Measurements from ENCODE around the gene NEU4.
"Not testable (repeated sequence)": the region's sequence is repeated elsewhere in the genome, so short reads cannot be mapped to it uniquely, and the experiment has no call there.

NEU4 gene

DNA sequence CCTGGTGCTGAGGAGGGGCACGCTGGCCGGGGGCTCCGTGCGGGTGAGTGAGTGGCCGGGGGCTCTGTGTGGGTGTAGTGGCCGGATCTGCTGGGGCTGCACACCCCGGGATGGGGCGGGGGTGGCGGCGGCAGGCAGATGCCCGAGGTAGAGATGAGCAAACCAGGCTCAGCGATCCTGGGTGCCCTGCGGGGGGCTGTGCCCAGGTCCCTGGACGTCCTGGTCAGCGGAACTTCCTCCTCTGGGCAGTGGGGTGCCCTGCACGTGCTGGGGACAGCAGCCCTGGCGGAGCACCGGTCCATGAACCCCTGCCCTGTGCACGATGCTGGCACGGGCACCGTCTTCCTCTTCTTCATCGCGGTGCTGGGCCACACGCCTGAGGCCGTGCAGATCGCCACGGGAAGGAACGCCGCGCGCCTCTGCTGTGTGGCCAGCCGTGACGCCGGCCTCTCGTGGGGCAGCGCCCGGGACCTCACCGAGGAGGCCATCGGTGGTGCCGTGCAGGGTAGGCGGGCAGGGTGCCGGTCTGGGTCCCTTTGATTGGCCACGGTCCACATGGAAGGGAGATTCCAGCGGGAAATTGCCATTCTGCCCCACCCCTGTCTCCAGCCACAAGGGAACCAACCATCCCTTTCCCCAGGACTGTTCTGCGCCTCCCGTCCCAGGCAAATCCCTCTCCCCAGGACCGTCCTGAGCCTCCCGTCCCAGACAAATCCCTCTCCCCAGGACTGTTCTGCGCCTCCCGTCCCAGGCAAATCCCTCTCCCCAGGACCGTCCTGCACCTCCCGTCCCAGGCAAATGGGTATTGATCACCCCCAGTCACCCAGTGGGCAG is 5.9 kb downstream of the NEU4 start:
- DNase-seq = no peak

DNA sequence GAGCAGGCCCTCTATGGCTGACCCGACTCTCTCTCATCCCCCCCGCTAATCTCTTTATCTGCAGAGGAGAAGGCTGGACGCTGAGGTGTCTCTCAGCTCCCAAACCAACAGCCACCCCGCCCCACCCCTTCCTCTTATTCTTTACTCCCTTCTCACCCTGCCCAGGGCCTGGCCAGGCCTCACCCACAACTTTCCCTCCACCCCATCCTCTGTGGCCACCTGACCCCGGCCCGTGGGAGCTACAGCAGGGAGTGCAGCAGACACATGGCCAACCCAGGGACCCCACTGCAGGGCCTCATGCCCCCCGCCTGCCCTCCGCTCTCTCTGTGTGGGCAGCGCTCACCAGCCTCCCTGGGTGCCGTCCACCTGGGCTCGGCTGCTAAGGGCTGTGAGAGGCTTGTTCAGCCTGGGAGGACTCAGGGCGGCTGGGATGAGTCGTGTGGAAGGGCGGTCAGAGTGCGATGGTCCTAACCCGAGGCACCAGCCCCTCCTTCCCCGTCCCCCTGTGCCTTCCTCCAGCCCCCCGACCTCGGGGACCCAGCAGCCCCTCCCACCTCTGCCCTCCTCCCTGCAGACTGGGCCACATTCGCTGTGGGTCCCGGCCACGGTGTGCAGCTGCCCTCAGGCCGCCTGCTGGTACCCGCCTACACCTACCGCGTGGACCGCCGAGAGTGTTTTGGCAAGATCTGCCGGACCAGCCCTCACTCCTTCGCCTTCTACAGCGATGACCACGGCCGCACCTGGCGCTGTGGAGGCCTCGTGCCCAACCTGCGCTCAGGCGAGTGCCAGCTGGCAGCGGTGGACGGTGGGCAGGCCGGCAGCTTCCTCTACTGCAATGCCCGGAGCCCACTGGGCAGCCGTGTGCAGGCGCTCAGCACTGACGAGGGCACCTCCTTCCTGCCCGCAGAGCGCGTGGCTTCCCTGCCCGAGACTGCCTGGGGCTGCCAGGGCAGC is 6.8 kb downstream of the NEU4 start:
- no peak for DNase-seq

DNA sequence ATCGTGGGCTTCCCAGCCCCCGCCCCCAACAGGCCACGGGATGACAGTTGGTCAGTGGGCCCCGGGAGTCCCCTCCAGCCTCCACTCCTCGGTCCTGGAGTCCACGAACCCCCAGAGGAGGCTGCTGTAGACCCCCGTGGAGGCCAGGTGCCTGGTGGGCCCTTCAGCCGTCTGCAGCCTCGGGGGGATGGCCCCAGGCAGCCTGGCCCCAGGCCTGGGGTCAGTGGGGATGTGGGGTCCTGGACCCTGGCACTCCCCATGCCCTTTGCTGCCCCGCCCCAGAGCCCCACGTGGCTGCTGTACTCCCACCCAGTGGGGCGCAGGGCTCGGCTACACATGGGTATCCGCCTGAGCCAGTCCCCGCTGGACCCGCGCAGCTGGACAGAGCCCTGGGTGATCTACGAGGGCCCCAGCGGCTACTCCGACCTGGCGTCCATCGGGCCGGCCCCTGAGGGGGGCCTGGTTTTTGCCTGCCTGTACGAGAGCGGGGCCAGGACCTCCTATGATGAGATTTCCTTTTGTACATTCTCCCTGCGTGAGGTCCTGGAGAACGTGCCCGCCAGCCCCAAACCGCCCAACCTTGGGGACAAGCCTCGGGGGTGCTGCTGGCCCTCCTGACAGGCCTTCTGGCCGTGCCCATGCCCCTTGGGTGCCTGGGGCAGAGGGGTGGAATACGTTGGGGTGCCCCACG is 7.6 kb downstream of the NEU4 start:
- no peak for DNase-seq

DNA sequence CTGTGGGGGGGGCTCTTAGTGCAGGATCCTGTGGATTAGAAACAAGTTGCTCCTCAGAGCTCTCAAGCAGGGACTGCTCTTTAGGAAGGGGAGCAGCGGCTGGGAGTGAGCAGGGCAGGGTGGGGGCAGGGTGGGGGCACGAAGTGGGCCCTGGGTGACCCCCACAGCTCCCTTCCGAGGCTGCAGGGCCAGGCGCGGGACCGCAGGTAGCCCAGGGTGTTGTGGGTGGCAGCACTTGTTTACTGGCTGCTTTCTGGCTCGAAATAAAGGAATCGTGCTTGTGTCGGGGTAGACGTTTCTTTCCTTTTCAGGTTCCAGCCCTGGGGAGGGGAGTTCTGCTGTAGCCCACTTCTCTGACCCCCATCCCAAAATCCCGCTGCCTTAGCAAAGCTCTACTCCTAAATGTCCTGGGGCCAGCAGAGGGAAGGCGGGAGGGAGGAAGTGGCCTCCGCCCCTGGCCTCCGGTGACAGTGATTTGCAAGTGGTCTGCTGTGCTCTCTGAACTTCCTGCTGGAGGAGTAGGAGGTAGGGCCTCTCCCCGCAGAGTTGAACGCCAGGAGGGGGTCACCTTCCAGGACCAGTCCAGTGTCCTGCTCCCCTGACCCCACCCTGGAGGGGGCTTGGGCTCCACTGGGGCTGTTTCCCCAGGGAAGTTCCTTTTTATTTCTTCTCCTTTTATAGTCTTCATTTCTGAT is 8.3 kb downstream of the NEU4 start:
- no peak for DNase-seq

DNA sequence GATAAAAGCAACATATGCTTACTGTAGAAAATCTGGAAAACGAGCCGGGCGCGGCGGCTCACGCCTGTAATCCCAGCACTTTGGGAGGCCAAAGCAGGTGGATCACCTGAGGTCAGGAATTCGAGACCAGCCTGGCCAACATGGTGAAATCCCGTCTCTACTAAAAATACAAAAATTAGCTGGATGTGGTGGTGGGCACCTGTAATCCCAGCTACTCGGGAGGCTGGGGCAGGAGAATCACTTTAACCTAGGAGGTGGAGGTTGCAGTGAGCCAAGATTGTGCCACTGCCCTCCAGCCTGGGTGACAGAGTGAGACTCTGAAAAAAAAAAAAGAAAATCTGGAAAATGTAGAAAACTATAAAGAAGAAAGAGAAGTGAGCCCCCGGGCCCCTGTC is 8.8 kb downstream of the NEU4 start:
- not testable (repeated sequence) for DNase-seq

DNA sequence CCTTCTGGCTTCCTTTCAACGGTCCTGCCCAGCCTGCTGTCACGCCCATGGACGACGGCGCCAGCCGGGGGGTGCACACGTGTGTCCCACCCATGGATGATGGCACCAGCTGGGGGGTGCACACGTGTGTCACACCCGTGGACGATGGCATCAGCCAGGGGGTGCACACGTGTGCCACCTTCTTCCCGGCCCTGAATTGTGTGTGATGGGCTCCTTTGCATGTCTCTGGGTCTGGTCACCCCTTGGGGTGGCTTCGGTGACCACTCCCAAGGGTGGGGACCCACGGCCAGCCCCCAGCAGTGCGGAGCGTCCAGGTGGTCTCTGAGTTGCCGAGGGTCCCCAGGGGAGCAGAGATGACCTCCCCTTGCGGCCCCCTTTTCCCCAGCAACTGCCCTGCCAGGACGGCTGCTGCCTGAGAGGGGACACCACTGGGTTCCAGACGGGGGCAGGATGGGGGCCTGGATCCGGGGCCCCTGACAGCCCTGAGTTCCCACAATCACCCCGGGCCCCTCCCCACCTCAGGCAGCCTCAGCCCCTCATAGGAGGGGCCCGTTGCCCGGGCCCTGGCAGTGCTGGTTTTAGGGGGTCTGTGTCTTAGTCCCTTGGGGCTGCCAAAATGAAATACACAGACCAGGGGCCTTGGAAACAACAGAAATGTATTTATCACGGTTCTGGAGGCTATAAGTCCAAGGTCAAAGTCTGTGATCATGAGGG is 9.4 kb downstream of the NEU4 start:
- no peak for DNase-seq

DNA sequence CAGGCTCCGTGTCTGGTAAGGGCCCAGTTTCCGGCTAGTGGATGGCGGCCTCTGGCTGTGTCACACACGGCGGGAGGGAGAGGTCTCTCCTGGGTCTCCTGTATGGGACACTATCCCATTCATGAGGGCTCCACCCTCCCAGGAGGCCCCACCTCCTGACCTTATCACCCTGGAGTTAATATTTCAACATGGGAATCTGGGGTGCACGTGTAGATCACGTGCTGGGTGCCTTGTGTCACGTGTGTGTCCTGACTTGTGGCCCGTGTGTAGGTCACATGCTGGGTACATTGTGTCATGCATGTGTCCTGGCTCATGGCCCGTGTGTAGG is 9.9 kb downstream of the NEU4 start:
- DNase-seq = no peak

DNA sequence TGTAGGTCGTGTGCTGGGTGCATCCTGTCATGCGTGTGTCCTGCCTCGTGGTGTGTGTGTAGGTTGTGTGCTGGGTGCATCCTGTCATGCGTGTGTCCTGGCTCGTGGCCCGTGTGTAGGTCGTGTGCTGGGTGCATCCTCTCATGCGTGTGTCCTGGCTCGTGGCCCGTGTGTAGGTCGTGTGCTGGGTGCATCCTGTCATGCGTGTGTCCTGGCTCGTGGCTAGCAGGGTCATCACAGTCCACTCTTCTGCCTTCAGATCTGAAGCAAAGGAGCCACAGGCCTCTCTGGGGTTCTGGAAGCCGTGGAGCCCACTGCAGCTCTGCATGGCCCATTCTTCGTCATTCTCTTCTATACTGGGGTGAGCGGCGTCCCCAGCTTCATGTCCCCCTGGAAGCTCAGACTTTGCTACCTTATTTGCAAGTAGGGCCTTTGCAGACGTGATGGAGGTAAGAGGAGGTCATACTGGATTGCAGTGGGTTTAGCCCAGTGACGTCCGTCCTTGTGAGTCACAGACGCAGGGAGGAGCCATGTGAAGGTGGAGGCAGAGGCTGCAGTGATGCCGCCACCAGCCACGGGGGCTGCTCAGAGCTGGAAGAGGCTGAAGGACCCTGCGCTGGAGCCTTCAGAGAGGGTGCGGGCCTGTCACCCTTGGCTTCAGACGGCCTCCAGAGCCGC is 11.1 kb downstream of the NEU4 start:
- not testable (repeated sequence) for DNase-seq

DNA sequence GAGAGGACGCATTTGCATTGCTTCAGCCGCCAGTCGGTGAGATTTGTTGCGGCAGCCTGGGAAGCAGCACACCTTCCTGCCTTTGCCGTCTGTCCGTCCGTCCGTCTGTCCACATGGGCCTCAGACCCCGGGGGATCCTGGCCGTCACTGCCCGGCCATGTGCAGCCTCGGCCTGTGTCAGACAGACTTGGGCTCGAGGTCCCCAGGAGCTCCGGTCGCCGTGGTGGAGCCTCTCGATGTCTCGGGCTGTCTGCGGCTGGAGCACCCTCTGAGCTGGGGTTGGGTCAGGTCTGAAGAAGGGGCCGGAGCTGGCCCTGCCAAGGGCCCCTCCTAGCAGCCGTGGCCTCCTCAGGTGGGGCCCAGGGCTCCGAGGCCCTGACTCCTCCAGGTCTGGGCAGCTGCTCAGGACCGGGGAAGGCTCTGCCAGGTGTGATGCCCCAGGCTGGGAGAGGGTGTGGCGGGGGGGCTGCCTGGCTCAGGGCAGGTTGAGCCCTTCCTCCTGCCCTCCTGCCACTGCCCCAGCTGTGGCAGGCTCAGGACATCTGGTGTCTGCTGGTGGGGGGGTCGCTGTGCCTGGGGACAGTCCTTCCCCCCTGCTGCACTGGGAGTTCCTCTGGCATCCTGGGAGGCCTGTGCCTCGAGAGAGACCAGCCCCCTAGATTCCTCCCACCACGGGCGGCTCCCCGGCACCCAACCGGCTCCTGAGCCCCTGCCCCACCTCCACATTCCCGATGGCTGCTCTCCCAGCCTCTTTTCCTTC is 11.8 kb downstream of the NEU4 start:
- DNase-seq = no peak

DNA sequence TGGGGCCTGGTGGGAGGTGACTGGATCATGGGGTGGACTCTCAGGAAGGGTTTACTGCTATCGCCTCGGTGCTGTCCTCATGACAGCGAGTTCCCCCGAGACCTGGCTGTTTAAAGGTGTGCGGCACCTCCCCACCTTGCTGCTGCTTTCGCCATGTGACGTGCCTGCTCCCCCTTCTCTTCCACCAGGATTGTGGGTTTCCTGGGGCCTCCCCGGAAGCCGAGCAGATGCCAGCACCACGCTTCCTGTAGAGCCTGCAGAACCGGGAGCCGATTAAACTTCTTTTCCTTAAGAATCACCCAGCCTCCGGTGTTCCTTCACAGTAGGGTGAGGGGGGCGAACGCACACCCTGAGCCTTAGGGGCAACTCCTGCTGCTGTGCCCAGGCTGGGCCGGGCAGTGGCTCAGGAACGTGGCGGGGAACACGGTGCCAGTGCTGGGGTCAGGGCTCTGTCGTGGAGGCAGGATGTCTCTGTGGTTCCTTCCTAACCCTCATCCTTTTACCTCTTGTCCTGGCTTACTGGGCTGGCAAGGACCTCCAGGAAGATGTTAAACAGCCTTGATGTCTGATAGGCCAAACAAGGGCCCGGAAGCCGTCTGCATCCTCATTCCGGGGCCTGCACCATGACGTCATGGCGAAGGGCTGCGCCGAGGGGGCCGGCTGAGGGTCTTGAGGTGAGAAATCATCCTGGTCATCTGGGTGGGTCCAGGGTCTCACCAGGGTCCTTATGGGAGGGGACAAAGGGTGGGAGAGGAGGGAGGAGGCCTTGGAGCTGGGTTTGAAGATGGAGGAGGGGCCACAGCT is 12.7 kb downstream of the NEU4 start:
- no peak for DNase-seq

DNA sequence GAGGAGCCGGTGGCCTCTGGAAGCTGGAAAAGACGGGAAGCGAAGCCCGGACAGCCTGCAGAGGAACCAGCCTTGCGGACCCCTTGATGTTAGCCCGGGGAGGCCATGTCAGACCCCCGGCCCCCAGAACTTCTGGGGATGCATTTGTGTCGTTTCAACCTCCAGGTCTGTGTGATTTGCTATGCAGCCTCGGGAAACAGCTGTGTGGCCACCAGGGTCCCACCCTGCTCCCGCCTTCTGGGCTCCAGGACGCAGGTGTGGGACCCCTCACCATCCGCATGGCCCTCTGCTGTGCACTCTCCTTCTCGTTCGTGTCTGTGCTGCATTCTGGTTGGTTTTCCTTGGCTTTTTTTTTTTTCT is 13.3 kb downstream of the NEU4 start:
- DNase-seq = no peak

DNA sequence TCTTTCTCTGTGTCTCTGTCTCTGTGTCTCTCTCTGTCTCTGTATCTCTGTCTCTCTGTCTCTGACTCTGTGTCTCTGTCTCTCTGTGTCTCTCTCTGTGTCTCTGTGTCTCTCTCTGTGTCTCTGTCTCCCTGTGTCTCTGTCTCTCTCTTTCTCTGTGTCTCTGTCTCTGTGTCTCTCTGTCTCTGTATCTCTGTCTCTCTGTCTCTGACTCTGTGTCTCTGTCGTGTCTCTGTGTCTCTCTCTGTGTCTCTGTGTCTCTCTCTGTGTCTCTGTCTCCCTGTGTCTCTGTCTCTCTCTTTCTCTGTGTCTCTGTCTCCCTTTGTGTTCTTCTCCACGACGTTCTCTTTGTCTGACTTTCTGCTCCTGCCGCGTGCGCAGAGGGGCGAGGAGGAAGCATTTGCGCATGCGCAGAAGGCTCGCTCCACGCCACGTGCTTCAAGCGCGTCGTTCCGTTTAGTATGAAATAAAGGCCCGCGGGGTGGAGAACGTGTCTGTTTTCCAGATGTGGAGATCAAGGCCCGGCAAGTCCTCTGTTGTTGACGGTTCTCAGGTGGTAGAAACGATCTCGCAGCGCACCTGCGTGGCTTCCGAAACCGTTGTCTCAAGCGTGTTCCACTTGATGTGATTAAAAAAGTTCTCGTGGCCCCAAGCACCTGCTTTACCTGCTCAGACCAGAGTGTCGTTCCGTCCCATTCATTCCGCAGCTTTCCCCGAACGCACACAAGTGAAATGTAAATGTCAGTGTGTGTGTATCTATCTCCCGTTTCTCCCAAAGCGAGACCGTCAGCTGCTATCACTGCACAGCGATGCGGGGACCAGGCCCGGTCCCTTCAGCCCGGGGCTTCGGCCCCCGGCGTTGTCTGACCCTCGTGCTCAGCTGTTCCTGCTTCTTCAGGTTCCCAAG is 14.8 kb downstream of the NEU4 start:
- DNase-seq = peak; percentile 44 to 52

DNA sequence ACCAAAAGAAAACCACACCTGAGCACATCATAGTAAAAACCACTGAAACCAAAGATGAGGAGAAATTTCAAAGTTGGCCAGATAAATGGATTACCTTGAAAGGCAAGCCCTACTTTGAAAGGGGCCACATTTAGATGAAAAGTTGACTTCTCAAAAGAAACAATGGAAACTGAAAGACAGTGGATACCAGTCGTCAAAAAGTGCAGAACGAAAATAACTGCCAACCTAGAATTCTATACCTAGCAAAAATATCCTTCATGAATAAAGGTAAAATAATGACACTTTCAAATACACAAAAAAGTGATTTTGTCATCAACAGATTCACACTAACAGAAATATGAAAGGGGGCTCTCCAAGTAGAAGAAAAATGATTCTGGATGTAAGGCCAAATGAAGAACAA is 18.4 kb downstream of the NEU4 start:
- no peak for DNase-seq

DNA sequence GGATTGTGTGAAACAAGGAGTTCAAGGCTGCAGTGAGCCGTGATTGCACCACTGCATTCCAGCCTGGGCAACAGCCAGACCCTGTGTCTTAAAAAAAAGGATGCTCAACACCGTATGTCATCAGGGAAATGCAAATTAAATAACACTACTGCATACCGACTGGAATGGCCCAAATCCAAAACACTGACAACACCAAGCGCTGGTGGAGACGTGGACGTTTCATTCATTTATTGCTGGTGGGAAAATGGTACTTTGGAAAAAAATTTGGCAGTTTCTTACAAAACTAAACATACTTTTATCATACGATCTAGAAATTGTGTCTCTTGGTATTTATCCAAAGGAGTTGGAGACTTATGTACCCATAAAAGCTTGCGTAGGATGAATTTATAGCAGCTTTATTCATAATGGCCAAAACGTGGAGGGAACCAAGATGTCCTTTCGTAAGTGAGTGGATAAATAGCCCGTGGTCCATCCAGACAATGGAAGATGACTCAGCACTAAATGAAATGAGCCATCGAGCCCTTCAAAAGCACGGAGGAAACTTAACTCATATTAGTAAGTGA is 24.2 kb downstream of the NEU4 start:
- no peak for DNase-seq

DNA sequence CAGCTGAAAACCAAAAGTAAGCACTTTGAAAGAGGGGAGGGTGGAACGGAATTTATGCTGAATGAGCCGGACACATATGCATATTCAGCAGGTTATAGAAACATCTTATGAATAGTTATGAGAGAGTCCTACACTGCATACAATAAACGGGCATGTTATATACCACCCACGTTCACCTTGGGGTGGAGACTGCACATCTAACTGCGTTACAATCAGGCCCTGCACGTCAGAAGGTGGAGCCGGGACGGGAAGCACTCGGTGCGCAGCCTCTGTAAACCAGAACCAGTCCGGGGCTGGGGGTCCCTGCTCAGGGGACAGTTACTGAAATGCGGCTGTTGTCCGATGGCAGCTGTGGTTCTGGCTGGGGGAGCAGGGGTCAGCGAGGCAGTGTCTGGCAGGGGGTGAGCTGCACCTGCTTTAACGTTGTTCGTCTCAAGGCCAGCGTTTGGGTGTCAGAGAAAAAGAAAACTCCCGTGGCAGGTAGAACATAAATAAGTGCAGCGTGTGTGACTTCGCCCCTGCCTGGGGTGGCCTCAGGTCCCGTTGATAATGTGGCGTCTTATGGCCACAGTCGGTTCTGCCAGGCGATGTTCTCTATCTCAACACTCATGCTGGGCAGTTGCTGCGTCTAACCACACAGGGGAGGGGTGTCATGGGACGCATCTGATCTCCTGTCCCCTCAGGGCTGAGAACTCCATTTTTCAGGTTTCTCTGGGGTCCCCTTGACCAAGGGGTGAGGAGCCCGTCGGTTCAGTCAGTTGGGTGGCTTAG is 24.9 kb downstream of the NEU4 start:
- DNase-seq = not testable (repeated sequence)

DNA sequence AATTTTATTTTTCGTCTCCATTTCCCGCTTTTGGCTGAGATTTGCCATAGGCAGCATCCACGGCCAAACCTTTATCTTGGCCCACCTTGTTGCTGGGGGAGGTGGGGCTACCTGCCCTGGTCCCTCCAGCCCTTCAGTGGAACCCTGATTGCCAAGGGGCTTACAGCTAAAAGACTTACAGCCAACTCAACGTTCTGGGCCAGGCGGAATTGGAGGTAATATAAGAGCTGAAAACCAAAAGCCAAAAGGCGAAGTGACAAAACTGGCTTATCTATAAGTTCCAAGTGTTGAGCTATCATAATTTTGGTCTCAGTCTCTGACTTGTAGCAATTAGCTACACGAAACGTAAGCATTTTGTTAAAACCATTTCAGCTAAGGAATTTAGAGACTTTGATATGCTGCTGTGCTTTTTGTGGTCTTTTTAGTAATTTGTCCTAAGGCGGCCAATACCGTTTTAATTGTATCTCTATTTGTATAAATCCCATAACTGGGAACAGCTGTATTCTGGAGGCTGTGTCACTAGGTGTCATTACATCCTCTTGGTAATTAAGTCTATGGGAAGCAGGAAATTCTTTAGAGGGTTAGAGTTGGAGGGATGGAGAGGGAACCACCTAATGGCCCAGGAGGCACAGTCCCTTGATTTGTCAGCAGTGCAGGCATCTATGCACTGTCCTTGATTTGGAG is 25.7 kb downstream of the NEU4 start:
- DNase-seq = no peak

DNA sequence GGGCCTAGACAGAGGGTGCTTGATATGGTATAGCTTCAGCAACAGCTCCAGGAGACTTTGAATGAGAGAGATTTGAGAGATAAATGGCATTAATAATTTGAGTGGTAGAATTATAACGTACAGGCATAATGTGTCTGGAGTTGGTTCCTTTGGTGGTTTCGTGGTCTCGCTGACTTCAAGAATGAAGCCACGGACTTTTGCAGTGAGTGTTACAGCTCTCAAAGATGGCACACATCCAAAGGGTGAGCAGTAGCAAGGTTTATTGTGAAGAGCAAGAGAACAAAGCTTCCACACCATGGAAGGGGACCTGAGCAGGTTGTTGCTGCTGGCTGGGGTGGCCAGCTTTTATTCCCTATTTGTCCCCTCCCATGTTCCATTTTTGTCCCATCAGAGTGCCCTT is 26.6 kb downstream of the NEU4 start:
- DNase-seq = no peak

Data from NCI-H1930 (cell line).